ENCODE data around the gene DDRGK1. TPM values are rescaled to one million over a fixed set of nuclear protein-coding genes. Genes with fewer than 3 reads are reported as not detected.

Gene DDRGK1
- total RNA-seq, 1 donor from 2014 or later, result 68.0 TPM

DNA sequence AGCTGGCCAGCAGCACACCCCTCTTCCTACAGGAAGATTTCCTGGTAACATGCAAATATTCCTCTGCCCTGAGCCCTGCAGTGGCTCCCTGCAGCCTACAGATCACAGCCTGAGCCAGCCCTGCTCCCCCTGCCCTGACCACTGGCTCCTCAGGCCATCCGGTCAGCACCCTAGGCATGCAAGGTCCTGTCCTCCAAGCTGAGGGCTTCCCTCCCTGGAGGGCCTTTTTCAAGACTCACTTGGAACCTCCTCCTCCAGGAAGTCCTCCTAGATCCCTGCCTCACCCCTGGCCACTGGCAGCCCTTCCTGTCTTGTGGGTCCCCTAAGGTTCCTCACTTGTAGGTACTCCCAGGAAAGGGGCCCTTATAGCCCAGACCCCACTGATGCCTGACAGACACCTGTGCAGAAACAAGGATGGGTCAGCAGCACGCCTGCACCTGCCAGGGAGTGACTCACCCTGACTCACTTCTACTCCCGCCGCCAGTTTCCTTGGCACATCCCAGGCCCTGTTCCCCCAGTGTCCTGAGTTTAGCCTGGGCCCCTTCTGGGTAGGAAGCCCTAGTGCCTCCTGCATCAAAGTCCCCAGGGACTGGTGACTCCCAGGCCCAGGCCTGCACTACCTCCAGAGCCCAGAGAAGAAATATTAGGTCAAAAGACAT, 31.3 kb upstream of the DDRGK1 start:
- DNase-seq (ENCODE audit: low read depth), result peak; percentile 39

DNA sequence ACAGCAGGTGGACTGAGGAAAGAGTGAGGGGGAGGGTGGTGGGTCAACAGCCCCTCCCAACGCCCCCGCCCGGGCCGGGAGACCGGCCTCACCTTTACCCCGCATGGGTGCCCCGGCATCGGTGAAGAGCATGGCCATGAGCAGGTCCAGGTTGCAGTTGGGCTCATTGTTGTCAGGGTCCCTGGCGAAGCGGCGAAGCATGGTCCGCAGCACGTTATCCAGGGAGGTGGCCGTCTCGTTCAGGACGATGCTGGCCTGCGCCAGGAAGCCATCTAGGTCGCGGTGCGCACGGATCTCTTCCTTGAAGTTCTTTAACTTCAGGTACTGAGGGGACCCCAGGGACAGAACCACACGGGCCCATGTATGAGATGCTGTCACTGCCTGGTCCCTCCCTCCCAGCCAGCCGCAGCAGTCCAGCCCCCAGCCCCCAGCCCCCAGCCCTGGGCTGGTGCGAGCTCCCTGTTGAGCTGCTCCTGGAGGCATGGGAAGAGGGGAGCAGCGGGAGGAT, 29.6 kb upstream of the DDRGK1 start:
- no peak for DNase-seq (ENCODE audit: low read depth)

DNA sequence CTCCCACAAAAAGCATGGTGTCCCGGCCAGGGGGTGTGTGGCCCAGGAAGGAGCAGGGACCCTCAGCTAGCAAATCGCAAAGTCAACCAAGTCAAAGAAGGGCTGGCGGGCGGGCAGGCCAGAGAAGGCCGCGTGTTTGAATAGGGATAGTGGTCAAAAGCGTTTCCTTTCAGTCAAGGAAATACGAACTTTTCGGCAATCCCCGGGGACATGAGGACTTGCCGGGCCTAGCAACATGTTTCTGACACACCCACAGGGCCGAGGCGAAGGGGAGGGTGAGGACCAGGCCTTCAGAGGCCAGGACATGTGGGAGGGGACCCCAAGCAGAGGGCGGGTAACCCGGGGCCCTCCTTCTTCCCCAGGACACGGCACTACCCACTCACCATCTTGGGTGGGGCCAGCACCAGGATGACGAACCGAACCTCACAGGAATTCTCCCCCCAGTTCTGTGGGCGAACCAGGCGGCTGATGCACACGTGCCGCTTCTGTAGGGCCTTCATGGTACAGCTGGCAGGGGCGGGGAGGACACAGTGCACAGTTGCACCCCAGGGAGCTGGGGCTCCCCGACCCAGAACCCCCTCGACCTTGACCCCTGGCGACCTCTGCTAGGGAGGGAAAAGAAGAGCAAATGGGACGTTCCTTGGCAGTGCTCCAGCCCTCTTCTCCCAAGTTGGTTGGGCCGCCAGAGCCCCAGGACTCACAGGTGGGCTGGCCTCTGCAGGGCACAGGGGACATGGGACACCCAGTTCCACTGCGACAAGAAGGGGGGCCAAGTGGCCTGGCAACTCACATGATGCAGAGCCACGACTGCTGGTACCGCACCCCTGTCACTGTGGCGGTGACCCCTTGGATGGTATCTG, 28.9 kb upstream of the DDRGK1 start:
- DNase-seq (ENCODE audit: low read depth), result no peak

DNA sequence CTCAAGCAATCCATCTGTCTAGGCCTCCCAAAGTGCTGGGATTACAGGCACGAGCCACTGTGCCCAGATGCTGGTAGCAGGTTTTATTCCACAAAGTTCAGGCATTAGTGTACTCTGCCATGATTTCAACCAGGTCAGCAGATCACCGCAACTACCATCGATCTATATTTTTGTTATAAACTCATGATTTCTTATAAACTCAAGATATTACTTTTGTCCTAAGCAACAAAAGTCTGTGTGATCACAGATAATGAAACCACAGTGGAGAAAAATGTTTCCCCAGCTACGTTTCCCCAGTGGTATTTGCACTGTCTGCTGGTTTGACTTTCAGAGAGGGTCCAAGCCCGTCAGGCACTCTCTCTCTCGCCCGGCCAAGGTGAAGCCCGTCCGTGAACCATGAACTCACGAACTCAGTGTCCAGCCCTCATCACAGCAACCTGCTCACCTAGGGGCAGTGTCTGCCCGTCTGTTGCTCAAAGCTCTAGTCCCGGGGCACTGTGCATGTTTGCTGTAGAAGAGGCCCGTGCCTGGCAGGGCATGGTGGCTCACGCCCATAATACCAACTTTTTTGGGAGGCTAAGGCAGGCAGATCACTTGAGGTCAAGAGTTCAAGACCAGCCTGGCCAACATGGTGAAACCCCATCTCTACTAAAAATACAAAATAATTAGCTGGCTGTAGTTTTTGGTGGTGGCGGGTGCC, 27.6 kb upstream of the DDRGK1 start:
- no peak for DNase-seq (ENCODE audit: low read depth)

DNA sequence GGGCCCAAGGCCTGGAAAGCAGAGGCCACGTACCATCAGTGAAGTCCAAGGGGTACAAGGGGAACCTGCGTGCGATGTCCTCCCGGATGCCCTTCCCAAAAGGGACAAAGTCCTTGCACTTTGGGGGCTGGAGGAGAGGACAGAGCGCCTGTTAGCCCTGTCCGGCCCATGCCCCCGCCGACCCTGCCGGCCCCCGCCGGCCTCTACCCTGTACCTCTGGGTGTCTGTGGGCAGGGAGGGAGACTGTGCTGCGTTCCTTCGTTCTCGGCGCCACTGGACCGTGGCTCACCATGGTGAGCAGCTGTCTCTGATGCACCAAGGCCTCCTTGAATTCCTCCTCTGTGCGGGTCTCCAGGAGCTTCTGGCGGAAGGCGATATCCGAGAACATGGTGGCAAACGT, 26.6 kb upstream of the DDRGK1 start:
- no peak for DNase-seq (ENCODE audit: low read depth)

DNA sequence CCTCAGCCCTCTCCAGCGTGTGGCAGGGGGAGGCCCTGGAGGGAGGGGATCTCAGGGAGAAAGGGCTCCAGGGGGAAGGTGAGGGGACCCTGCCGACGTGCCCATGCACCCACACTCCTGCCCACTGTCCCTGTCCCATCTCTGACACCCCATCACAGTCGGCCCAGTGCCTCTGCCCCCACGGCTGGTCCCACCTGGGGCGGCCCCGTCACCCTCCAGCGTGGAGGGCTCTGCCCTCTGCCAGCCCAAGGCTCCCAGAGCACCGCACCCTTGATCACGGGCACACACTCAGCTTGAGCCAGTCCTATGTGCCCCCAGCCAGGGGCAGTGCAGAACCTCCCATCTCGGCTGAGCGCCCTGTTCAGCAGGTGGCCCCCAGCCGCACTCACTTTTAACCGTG, 25.3 kb upstream of the DDRGK1 start:
- DNase-seq (ENCODE audit: low read depth), result no peak

DNA sequence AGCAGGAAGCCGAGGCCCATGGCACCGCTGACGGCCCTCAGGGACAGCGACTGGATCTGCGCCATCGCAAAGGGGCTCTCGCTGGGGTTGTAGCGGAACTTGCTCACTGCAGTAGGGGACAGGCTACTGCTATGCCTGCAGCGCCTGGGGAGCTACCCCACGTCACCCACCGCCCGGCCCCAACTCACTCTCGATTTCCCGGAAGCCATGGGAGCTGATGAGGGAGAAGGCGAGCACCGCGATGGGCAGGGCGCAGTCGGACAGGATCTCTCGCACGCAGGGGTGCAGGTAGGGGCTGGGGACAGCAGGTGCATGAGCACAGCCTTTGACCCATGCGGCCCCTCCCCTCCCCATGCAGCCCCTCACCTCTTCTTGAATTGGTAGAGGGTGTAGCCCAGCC, 24.7 kb upstream of the DDRGK1 start:
- no peak for DNase-seq (ENCODE audit: low read depth)

DNA sequence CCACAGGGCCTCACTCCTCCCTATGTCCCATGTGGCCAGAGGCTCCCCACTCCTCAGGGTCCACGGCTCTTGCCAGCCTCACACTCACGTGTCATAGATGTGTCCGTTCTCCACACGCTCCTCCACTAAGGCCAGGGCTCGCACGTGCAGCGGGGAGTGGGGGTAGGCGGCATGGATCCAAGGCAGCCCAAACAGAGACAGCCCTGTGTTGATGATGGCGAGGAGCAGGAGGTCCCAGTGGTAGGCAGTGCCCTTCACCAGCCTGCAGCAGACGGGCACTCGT, 24.2 kb upstream of the DDRGK1 start:
- no peak for DNase-seq (ENCODE audit: low read depth)

DNA sequence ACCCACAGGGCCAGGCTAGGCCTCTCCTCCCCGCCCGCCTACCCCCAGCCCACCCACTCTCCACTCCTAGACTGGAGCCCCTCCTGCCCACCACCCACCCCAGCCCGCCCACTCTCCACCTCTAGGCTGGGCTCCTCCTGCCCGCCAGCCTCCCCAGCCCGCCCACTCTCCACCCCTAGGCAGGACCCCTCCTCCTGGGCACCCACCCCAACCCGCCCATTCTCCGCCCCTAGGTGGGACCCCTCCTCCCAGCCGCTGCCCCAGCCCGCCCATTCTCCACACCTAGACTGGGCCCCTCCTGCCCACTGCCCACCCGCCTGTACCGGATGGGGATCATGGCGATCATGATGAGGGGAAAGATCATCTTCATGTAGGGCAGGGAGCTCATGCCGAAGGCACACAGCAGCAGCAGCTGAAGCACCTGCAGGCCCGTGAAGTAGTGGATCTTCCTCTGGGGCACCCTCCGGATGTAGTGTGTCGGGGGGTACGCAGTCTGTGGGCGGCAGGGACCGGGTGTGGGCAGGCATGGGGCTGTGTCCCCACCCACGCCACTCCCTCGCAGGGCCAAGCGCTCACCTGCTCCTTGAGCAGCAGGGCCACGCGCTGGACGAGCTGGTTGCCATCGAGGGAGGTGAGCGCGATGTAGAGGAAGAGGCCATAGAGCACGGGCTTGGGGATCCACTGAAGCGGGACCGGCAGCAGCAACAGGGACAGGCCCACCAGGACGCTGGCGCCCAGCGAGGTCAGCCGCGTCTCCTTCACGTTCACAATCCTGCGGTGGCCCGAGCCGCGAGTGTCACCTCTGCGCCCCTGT, 23.7 kb upstream of the DDRGK1 start:
- no peak for DNase-seq (ENCODE audit: low read depth)

DNA sequence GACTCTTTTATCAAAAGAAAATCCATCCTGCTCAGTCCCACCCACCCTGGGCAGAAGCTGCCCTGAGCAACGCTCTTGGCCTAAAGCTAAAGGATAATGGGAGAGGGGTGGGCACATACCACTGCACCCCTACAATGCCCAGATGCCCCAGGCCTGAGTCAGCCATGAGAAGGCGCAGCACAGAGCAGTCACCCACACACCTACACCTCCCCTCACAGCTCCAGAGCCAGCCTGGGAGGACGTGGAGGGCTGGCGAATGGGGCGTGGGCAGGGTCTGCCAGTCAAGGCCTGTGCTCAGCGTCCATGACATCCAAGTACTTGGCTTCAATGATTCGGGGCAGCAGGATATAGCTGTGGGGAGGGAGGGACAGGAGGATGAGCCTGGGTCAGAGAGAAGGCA, 23.0 kb upstream of the DDRGK1 start:
- peak; percentile 43 for DNase-seq (ENCODE audit: low read depth)

DNA sequence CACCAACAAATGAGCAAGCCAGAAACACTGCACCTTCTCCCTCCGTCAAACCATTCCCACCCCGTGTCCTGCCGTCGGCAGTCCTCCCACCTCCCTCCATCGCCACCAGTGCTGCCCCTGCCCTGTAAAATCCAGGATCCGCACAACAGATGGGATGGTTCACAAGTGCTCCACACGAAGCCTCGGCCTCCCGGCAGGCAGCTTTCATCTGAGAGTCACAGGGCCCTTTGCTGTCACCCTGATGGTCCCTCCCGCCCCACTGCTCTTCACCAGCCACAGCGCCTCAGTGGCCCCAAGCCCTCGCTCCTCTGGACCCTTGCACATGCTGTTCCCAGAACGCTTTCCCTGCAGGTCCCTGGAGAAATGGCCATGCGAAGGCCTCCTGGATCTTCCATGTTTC, 22.4 kb upstream of the DDRGK1 start:
- DNase-seq (ENCODE audit: low read depth), result no peak

DNA sequence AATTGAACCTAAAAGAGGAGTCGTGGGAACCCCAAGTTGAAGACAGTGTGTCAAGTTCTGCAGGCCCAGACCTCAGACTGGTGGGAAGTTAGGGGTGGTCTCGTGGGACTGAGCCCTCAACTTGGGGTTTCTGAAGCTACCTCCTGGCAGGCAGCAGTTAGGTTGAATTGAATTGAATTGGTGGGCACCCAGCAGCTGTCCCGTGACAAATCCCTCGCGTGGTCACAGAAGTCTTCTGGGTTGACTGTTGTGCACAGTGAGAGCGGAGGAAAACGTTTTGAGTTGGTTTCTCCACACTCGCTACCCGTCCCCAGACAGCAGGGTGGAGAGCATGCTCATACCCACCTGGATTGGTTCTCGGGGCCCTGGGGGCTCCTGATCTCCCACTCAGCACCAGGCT, 21.6 kb upstream of the DDRGK1 start:
- no peak for DNase-seq (ENCODE audit: low read depth)

DNA sequence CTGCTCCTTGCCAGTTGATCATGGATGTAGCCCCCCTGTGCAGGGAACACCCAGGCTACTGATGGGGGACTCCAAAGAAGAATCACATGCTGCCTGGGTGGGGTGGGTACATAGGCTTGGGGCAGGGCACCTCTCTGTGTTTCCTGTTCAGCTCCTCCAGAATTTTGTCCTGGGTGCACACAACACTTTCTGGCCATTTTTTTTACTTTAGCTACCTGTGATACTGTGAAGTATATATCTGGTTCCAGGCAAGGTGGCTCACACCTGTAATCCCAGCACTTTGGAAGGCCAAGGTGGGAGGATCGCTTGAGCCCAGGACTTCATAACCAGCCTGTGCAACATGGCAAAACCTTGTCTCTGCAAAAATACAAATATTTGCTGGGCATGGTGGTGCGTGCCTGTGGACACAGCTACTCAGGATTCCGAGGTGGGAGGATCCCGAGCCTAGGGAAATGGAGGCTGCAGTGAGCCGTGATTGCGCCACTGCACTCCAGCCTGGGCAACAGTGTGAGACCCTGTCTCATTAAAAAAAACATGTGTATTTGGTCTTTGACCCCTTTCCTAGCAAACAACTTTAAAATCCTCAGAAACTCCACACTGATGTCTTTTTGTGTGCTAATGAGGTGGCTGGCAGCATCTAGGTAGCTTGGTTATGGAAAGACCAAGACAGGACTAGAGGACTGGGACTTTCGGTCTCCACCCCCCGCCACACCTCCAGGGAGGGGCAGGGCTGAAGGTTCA, 20.4 kb upstream of the DDRGK1 start:
- no peak for DNase-seq (ENCODE audit: low read depth)

DNA sequence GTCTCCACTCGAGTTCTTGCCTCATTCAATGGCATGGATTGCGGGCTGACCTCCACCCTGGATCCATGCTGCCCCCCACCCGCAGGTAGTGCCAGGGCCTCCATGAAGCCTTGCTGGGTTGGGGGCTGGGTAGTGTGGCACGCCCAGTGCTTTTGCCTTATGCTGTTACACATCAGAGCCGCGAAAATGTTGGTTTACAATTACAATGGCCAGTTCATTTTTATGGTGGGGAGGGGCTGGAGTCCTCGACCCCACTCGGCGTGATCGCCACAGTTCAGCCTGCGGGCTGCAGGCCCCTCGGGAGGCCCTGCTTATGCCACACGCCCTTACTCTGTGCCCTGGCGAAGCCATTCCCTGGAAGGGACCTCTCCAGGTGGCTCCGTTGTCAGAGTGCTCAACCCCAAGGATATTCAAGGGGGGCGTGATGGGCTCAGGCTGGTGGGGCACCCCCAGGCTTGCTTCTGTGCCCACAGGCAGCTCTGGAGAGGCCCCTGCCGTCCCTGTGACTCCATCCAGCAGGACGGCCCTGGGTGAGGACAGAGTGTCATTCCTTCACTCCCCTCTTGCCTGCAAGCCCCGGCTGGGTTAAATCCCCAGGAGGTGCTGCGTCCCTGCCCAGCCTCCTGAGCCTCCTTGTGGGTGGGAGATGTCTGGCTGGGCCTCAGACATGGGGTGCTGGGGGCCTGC, 19.7 kb upstream of the DDRGK1 start:
- no peak for DNase-seq (ENCODE audit: low read depth)

DNA sequence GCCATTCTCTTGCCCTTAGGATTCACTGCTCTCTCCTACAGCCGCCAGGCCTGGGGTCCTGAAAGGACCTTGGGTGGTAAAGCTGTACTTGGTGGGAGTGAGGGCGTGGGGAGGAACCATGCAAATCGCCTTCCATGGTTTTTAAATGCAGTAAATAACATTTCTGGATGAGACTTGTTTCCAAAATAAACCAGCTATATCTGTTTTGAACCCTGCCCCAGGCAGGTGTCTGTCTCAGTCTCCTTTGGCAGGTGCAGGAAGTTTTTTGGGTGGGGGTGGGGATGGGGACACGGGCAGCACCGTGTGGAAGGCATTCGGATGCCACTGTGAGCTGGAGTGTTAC, 19.1 kb upstream of the DDRGK1 start:
- DNase-seq (ENCODE audit: low read depth), result no peak

DNA sequence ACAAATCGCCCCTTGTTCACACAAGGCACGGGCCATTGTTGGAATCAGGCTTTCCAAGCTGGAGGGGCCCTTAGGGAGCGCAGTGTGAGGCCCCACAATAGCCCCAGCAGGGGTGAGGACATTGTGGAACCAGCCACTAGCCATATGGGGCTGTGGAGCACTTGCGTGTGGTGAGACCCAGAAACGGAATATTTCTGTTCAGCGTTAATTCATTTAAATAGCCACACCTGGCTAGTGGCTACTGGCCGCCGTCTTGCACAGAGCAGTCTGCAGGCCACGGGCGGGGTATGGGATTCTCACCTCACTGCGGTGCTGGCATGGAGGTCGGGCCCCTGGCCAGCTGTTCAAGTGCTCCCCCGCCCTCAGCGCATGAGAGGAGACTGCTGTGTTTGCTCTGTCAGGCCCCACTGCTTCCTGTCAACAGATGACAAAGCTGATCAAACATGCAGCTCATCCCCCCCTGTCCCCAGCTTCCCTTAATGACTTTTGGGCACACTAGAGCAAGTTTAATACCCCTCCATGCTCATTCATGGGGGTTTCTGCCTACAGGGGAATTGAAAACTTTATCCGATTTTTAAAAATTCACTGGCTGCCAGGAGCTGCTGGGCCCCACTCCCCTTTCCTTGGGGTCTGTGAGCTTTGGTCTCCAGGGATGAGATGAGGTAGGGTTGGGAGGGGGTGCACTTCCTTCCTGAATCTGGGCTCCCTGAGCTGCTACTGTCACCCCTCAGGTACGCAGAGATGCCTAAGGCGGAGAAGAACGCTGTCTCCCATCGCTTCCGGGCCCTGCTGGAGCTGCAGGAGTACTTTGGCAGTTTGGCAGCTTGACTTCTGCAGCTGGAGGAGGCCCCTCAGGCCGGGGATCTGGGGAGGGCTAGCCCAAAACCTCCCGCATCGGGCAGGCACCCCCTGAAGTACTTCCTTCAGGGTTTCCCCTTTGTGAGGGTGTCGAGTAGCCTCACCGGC, 18.4 kb upstream of the DDRGK1 start:
- DNase-seq (ENCODE audit: low read depth), result peak; percentile 34

DNA sequence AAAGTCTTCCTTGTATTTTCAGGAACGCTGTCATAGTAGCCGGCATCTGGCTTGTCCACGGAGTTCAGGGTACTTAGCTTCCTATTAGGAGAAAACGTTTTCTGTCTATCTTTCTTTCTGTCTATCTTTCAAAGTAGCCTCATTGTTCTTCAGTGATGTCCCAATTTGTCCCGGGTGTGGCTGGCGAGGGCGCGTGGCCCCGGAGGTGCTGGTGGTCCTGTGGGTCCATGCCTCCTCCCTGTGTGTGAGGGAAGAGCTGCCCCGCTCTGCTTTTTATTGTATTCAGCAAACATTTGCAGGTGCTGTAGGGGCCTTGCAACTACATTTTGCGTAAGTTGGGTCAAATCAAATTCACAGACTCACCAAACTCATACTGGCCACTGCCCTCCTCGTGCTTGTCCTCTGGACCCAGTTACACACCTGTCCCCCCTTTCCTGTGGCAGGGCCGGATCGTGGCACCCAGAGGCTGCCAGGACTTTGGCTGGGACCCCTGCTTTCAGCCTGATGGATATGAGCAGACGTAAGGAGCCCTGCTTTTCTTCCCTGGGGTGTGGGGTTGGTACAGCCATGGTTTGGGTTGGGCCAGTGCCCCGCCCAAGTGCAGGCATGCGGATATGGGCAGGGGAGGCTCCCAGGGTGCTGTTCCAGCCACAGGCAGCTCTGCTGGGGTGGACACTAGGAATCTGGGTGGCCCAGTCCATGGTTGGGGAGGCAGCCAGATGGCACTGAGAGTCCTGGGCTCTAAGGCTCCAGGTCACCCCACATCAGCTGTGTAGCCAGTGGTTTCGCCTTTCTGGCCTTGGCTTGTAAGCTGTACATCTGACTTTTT, 17.1 kb upstream of the DDRGK1 start:
- DNase-seq (ENCODE audit: low read depth), result peak; percentile 11

DNA sequence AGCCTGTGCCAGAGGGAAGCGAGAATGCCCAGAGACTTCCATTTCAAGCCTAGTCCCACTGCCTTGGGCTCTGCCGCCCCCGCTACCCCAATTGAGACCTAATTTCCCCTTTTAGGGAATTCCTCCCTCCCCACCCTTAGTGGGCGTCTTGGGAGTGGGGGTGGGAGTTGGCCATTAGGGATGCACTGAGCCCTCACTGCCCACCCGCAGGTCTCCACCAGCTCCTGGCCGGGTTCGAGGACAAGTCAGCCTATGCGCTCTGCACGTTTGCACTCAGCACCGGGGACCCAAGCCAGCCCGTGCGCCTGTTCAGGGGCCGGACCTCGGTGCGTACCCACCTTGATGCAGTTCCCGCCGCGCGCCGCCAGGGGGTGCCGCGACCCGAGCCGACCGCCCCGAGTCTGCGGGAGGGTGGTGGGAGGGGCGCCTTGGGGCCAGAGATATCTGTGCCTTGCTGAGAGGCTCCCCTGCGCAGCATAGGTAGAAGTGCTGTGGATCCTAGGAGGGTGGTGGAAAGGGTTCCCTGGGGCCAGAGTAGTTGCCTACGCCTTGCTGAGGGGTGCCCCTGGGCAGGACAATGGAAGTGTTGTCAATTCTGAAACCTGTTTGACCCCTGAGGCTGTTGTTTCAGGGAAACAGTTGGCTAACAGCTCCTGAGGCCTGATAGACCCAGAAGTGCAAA, 14.0 kb upstream of the DDRGK1 start:
- DNase-seq (ENCODE audit: low read depth), result no peak
